Activated CD8-positive, alpha-beta T cell treated with anti-CD3 and anti-CD28 coated beads for 36 hours (primary cell): ENCODE results near the gene GEMIN5. TPM values are rescaled to one million over a fixed set of nuclear protein-coding genes. Genes with fewer than 3 reads are reported as not detected.

Experiments used
- ATAC-seq: fragments of 200-7000 bp; cut with Tn5 transposase; one replicate; pipeline ENCODE4 v1.10.0; 2021; ENCODE audit warnings: mild to moderate bottlenecking, moderate library complexity
- CTCF ChIA-PET: fragments of 350-600 bp; sonication (Branson Sonifier 250); formaldehyde crosslinking; loops from one replicate; lab custom pipeline; 2021; ENCODE audit warnings: antibody characterized with exemption; lab: Charles Lee
- POLR2A ChIA-PET: fragments of 350-600 bp; sonication (Branson Sonifier 250); formaldehyde crosslinking; loops from one replicate; lab custom pipeline; 2021; ENCODE audit warnings: antibody characterized with exemption; lab: Charles Lee
- DNase-seq: peaks from one replicate; pipeline ENCODE4 v3.0.0-alpha.2; 2020
- H3K27ac Mint-ChIP-seq: one replicate; pipeline ENCODE4 v1.8.0; 2021; ENCODE audit warnings: mild to moderate bottlenecking, mixed read lengths
- H3K27me3 Mint-ChIP-seq: one replicate; pipeline ENCODE4 v1.8.0; 2021; ENCODE audit warnings: mixed read lengths
- H3K36me3 Mint-ChIP-seq: one replicate; pipeline ENCODE4 v1.8.0; 2021; ENCODE audit warnings: low read depth, mixed read lengths
- H3K4me1 Mint-ChIP-seq: one replicate; pipeline ENCODE4 v1.8.0; 2021; ENCODE audit warnings: low read depth, mixed read lengths
- H3K4me3 Mint-ChIP-seq: one replicate; pipeline ENCODE4 v1.8.0; 2021; ENCODE audit warnings: mild to moderate bottlenecking, moderate library complexity, mixed read lengths
- H3K9me3 Mint-ChIP-seq: one replicate; pipeline ENCODE4 v1.8.0; 2021; ENCODE audit warnings: mixed read lengths
- CTCF ChIP-seq: fragments of 200-600 bp; IDR thresholded peaks from one replicate; pipeline ENCODE4 v1.8.0; 2022; ENCODE audit warnings: antibody characterized with exemption, mild to moderate bottlenecking
- intact Hi-C: fragments of 100-400 bp; cut with micrococcal nuclease; formaldehyde crosslinking; loops from one replicate; pipeline ENCODE4 v1.10.0; 2022
- total RNA-seq, 2 experiments: library from RNA; stranded (reverse); gene quantifications; one replicate each; pipeline ENCODE4 v1.2.3, GENCODE V29; 2021

Gene GEMIN5
- total RNA-seq, 2 experiments from 2014 or later, result 32.1 to 33.0 TPM

GRCh38 chr5:154895606-154896561, 42.1 kb downstream of the GEMIN5 start:
- CTCF ChIA-PET, result interaction anchor here (1.5 kb wide), 1 partner anchor 8 kb away, joined by 6 read pairs; no protein-coding TSS in a partner anchor
- ATAC-seq (no peak), DNase-seq (no peak)
- intact Hi-C loops, result no loop called here
- Mint-ChIP-seq H3K27me3 (no peaks in the 10 kb centered on the region), H3K4me1 (no peaks in the 10 kb centered on the region), H3K27ac (no peak overlapping the region), H3K9me3 (no peaks in the 10 kb centered on the region), H3K36me3 (peaks cover 52% of the 10 kb centered on the region), H3K4me3 (no peak overlapping the region)
- POLR2A ChIA-PET, result interaction anchor here (1.0 kb wide), 1 partner anchor 242 kb away, joined by 3 read pairs; no protein-coding TSS in a partner anchor
- no peak for TF ChIP-seq CTCF

GRCh38 chr5:154893381-154893780, 44.6 kb downstream of the GEMIN5 start:
- Mint-ChIP-seq H3K4me3 (no peak overlapping the region), H3K9me3 (no peaks in the 10 kb centered on the region), H3K27me3 (no peaks in the 10 kb centered on the region), H3K27ac (no peak overlapping the region), H3K36me3 (peaks cover 57% of the 10 kb centered on the region), H3K4me1 (no peaks in the 10 kb centered on the region)
- TF ChIP-seq CTCF, result no peak
- intact Hi-C loops, result no loop called here
- DNase-seq (no peak), ATAC-seq (no peak)
- ChIA-PET CTCF (interaction anchor here (0.6 kb wide), 1 partner anchor 49 kb away, joined by 3 read pairs; no protein-coding TSS in a partner anchor), POLR2A (no interaction called here)

GRCh38 chr5:154892369-154892771, 45.6 kb downstream of the GEMIN5 start:
- no peak for TF ChIP-seq CTCF
- peaks cover under 1% of the 10 kb centered on the region for H3K9me3 Mint-ChIP-seq
- CTCF ChIA-PET, result no interaction called here
- intact Hi-C loops, result no loop called here
- no peak overlapping the region for H3K27ac Mint-ChIP-seq
- no peak overlapping the region for H3K4me3 Mint-ChIP-seq
- no peaks in the 10 kb centered on the region for H3K4me1 Mint-ChIP-seq
- DNase-seq, result no peak
- no peaks in the 10 kb centered on the region for H3K27me3 Mint-ChIP-seq
- peaks cover 60% of the 10 kb centered on the region for H3K36me3 Mint-ChIP-seq
- POLR2A ChIA-PET, result no interaction called here
- ATAC-seq, result no peak

- no peak overlapping the region for H3K4me3 Mint-ChIP-seq
- H3K27ac Mint-ChIP-seq, result no peak overlapping the region
- ATAC-seq (no peak), DNase-seq (no peak)
- ChIA-PET CTCF (interaction anchor here (1.2 kb wide), 1 partner anchor 235 kb away, joined by 4 read pairs; no protein-coding TSS in a partner anchor), POLR2A (no interaction called here)
- H3K9me3 Mint-ChIP-seq, result peaks cover 22% of the 10 kb centered on the region
- TF ChIP-seq CTCF, result no peak
- intact Hi-C loops, result no loop called here
- H3K27me3 Mint-ChIP-seq, result no peaks in the 10 kb centered on the region
- no peaks in the 10 kb centered on the region for H3K4me1 Mint-ChIP-seq
- H3K36me3 Mint-ChIP-seq, result peaks cover 86% of the 10 kb centered on the region
Observed at GRCh38 chr5:154885439-154885838, 52.6 kb downstream of the GEMIN5 start.

GRCh38 chr5:154884424-154884823, 53.6 kb downstream of the GEMIN5 start:
- DNase-seq, result no peak
- Mint-ChIP-seq H3K27me3 (no peaks in the 10 kb centered on the region), H3K4me1 (no peaks in the 10 kb centered on the region), H3K36me3 (peaks cover 89% of the 10 kb centered on the region), H3K4me3 (no peak overlapping the region), H3K9me3 (peaks cover 26% of the 10 kb centered on the region), H3K27ac (no peak overlapping the region)
- POLR2A ChIA-PET, result no interaction called here
- no peak for ATAC-seq
- intact Hi-C loops, result no loop called here
- CTCF ChIA-PET, result no interaction called here
- TF ChIP-seq CTCF, result no peak
